Measurements from ENCODE around the gene DNLZ. TPM values are rescaled to one million over a fixed set of nuclear protein-coding genes. Genes with fewer than 3 reads are reported as not detected.

Gene DNLZ
- total and polyA plus RNA-seq, 9 of the 15 experiments (the other 6 are each of a cell fraction or from before 2014, with no cell fraction given) = 0.17 to 44.6 (median 3.4) TPM

DNA sequence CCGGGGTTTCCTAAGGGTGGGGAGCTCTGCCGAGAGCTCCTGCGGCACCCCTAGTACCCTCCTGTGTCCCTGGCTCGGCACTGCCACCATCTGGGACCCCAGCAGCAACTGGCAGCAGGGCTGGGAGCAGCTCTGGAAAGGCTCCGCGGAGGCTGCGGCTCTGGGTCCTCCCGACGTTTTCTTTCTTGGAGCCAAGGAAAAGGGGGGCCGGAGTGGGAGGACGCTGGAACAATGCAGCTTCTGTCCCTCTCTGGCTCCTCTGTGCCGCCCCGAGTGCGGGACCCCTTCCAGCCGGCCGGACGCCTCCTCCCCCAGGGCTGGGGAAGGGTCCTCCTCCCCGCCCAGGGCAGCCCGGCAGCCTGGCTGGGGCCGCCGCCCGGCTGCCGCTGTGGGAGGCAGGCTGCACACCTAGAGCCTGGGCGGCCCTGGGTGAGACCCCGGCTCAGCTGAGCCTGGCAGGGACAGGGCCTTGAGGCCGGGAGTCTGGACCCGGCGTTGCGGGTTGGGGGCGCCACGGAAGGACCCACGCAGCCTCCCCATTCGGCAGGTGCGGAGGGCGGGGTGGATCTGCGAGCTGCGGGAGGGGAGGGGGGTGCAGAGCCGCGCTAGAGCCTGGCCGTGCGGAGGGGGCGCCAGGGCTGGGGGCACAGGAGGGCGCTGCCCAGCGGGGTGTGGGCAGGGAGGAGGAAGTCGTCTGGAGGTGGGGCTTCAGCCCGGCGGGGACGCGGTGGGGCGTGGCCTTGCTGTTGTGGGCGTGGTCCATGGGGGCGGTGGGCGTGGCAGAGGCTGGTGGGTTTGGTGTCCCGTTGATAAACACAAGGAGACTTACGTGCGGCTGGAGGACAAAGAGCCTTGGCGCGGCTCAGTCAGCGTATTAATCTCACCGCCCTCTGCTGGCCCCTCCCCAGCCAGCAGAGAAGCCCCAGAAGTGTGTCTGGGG is 21.1 kb downstream of the DNLZ start (continued):
- no peak for TF ChIP-seq CEBPG (CRISPR knock-in tag; IDR thresholded peaks at IDR 0.05)
- no peak for TF ChIP-seq CEBPG (tag; conservative IDR thresholded peaks at IDR 0.05 in 1 of 2, IDR thresholded peaks at IDR 0.05 in 1 of 2)
- TF ChIP-seq, protein P1, sequence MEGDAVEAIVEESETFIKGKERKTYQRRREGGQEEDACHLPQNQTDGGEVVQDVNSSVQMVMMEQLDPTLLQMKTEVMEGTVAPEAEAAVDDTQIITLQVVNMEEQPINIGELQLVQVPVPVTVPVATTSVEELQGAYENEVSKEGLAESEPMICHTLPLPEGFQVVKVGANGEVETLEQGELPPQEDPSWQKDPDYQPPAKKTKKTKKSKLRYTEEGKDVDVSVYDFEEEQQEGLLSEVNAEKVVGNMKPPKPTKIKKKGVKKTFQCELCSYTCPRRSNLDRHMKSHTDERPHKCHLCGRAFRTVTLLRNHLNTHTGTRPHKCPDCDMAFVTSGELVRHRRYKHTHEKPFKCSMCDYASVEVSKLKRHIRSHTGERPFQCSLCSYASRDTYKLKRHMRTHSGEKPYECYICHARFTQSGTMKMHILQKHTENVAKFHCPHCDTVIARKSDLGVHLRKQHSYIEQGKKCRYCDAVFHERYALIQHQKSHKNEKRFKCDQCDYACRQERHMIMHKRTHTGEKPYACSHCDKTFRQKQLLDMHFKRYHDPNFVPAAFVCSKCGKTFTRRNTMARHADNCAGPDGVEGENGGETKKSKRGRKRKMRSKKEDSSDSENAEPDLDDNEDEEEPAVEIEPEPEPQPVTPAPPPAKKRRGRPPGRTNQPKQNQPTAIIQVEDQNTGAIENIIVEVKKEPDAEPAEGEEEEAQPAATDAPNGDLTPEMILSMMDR (IDR thresholded peaks at IDR 0.05 in 2 of 3, conservative IDR thresholded peaks at IDR 0.05 in 1 of 3; ENCODE audit: insufficient read depth in 2 of 3, low read depth in 1 of 3, low read length in 3 of 3) = peak in 2 of 3 experiments; percentile 14 to 26; a peak in 1 of 6 replicates
- TF ChIP-seq, protein P2, sequence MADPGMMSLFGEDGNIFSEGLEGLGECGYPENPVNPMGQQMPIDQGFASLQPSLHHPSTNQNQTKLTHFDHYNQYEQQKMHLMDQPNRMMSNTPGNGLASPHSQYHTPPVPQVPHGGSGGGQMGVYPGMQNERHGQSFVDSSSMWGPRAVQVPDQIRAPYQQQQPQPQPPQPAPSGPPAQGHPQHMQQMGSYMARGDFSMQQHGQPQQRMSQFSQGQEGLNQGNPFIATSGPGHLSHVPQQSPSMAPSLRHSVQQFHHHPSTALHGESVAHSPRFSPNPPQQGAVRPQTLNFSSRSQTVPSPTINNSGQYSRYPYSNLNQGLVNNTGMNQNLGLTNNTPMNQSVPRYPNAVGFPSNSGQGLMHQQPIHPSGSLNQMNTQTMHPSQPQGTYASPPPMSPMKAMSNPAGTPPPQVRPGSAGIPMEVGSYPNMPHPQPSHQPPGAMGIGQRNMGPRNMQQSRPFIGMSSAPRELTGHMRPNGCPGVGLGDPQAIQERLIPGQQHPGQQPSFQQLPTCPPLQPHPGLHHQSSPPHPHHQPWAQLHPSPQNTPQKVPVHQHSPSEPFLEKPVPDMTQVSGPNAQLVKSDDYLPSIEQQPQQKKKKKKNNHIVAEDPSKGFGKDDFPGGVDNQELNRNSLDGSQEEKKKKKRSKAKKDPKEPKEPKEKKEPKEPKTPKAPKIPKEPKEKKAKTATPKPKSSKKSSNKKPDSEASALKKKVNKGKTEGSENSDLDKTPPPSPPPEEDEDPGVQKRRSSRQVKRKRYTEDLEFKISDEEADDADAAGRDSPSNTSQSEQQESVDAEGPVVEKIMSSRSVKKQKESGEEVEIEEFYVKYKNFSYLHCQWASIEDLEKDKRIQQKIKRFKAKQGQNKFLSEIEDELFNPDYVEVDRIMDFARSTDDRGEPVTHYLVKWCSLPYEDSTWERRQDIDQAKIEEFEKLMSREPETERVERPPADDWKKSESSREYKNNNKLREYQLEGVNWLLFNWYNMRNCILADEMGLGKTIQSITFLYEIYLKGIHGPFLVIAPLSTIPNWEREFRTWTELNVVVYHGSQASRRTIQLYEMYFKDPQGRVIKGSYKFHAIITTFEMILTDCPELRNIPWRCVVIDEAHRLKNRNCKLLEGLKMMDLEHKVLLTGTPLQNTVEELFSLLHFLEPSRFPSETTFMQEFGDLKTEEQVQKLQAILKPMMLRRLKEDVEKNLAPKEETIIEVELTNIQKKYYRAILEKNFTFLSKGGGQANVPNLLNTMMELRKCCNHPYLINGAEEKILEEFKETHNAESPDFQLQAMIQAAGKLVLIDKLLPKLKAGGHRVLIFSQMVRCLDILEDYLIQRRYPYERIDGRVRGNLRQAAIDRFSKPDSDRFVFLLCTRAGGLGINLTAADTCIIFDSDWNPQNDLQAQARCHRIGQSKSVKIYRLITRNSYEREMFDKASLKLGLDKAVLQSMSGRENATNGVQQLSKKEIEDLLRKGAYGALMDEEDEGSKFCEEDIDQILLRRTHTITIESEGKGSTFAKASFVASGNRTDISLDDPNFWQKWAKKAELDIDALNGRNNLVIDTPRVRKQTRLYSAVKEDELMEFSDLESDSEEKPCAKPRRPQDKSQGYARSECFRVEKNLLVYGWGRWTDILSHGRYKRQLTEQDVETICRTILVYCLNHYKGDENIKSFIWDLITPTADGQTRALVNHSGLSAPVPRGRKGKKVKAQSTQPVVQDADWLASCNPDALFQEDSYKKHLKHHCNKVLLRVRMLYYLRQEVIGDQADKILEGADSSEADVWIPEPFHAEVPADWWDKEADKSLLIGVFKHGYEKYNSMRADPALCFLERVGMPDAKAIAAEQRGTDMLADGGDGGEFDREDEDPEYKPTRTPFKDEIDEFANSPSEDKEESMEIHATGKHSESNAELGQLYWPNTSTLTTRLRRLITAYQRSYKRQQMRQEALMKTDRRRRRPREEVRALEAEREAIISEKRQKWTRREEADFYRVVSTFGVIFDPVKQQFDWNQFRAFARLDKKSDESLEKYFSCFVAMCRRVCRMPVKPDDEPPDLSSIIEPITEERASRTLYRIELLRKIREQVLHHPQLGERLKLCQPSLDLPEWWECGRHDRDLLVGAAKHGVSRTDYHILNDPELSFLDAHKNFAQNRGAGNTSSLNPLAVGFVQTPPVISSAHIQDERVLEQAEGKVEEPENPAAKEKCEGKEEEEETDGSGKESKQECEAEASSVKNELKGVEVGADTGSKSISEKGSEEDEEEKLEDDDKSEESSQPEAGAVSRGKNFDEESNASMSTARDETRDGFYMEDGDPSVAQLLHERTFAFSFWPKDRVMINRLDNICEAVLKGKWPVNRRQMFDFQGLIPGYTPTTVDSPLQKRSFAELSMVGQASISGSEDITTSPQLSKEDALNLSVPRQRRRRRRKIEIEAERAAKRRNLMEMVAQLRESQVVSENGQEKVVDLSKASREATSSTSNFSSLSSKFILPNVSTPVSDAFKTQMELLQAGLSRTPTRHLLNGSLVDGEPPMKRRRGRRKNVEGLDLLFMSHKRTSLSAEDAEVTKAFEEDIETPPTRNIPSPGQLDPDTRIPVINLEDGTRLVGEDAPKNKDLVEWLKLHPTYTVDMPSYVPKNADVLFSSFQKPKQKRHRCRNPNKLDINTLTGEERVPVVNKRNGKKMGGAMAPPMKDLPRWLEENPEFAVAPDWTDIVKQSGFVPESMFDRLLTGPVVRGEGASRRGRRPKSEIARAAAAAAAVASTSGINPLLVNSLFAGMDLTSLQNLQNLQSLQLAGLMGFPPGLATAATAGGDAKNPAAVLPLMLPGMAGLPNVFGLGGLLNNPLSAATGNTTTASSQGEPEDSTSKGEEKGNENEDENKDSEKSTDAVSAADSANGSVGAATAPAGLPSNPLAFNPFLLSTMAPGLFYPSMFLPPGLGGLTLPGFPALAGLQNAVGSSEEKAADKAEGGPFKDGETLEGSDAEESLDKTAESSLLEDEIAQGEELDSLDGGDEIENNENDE (IDR thresholded peaks at IDR 0.05; ENCODE audit: low read depth, low read length) = no peak
- TF ChIP-seq CBFA2T2 (conservative IDR thresholded peaks at IDR 0.05) = no peak
- no peak for TF ChIP-seq NR2C2 (CRISPR knock-in tag; IDR thresholded peaks at IDR 0.05)
- no peak for TF ChIP-seq NR2C2 (tag; IDR thresholded peaks at IDR 0.05)
- TF ChIP-seq NEUROD1 (IDR thresholded peaks at IDR 0.05; ENCODE audit: borderline replicate concordance, low read depth, low read length, partially characterized antibody) = peak; percentile 7
- 0 out of 2 replicates have a peak, but pooled peaks have one; percentile 6 for TF ChIP-seq JUND (IDR thresholded peaks at IDR 0.05; ENCODE audit: borderline replicate concordance, low read depth, low read length)
- TF ChIP-seq JUND (tag; IDR thresholded peaks at IDR 0.05; ENCODE audit: borderline replicate concordance, low read depth, low read length) = no peak
- no peak for TF ChIP-seq MAFG (tag; conservative IDR thresholded peaks at IDR 0.05)
- no peak for TF ChIP-seq EP300 (IDR thresholded peaks at IDR 0.05; ENCODE audit: low read length)
- no peak for TF ChIP-seq HDAC2 (IDR thresholded peaks at IDR 0.05)
- TF ChIP-seq NFRKB (IDR thresholded peaks at IDR 0.05; ENCODE audit: low read depth) = no peak
- no peak for TF ChIP-seq E2F3 (CRISPR knock-in tag; IDR thresholded peaks at IDR 0.05)

All from K562 (cell line).